ENCODE data around the gene FAM200B. TPM values are rescaled to one million over a fixed set of nuclear protein-coding genes. Genes with fewer than 3 reads are reported as not detected.

Gene FAM200B
- total RNA-seq, 1 donor from 2014 or later: 12.1 TPM

DNA sequence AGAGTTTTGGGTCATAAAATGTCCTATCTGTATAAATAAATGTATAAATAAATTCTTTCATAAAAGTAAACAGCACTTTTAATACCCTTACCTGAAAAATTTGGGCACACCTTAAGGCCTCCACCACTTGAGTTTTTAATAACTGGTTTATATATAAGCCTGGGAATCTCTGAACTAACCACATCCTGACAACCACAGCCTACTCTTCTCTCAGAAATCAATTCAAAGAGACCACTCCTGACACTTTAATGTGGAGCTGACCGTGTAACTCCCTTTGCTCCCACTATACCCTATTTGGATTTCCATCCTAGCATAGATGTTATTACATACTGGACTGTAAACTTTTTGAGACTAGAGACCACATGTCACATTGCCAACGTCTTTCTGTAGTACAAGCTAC is 30.0 kb upstream of the FAM200B start:
- FAIRE-seq: no peak
- H3K4me3 ChIP-seq (ENCODE audit: low read depth, low read length): no peak overlapping the region

DNA sequence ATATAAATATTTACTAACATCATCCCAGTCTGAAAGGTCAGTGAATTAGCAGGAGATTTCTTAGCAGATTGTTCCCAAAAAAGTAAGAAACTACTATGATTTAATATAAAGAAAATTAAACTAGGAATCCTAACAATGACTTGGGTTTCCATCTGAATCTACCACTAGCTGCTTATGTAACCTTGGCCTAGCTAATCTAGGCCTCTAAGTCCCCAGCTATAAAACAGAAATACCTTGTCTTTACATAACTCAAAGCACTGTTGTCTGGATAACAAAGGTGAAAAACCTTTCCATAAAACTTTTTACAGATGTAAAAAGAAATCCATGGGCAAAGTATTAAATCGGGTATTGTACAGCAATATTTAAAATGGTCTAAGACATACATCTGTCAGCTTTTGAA is 29.4 kb upstream of the FAM200B start:
- DNase-seq (ENCODE audit: low read depth) (no peak), FAIRE-seq (no peak)
- Histone ChIP-seq H3K27me3 (ENCODE audit: control insufficient read depth, insufficient read depth, low read length) (no peaks in the 10 kb centered on the region), H3K4me3 (ENCODE audit: low read depth, low read length) (no peak overlapping the region), H3K36me3 (ENCODE audit: control insufficient read depth, insufficient read depth, low read length) (peaks cover 2% of the 10 kb centered on the region)
- TF ChIP-seq, protein P1, sequence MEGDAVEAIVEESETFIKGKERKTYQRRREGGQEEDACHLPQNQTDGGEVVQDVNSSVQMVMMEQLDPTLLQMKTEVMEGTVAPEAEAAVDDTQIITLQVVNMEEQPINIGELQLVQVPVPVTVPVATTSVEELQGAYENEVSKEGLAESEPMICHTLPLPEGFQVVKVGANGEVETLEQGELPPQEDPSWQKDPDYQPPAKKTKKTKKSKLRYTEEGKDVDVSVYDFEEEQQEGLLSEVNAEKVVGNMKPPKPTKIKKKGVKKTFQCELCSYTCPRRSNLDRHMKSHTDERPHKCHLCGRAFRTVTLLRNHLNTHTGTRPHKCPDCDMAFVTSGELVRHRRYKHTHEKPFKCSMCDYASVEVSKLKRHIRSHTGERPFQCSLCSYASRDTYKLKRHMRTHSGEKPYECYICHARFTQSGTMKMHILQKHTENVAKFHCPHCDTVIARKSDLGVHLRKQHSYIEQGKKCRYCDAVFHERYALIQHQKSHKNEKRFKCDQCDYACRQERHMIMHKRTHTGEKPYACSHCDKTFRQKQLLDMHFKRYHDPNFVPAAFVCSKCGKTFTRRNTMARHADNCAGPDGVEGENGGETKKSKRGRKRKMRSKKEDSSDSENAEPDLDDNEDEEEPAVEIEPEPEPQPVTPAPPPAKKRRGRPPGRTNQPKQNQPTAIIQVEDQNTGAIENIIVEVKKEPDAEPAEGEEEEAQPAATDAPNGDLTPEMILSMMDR (IDR thresholded peaks at IDR 0.05; ENCODE audit: insufficient read depth, low read length, severe bottlenecking): no peak

More for the DNA sequence above, 30.0 kb upstream of the FAM200B start:
- no peaks in the 10 kb centered on the region for H3K27me3 ChIP-seq (ENCODE audit: control insufficient read depth, insufficient read depth, low read length)
- DNase-seq (ENCODE audit: low read depth): no peak
- TF ChIP-seq, protein P1 (IDR thresholded peaks at IDR 0.05; ENCODE audit: insufficient read depth, low read length, severe bottlenecking): no peak
- H3K36me3 ChIP-seq (ENCODE audit: control insufficient read depth, insufficient read depth, low read length): peaks cover 2% of the 10 kb centered on the region

DNA sequence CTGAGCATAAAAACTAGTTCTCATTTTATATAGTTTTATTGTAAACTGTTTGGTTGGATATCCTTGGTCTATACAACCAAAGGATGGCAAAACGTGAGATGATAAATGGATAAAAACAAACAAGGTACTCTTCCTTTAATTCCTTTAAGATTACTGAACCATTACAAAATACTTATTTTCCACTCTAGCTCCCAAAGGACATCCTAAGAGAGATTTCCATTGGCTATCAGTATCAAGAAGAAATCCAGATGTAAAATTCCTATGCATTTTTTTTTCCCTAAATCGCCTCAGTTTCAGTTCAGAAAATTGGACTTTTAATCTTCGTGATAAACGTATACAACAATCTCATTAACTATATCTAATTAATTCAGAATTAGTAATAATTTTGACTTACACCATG is 28.8 kb upstream of the FAM200B start:
- TF ChIP-seq, protein P1 (IDR thresholded peaks at IDR 0.05; ENCODE audit: insufficient read depth, low read length, severe bottlenecking): no peak
- H3K27me3 ChIP-seq (ENCODE audit: control insufficient read depth, insufficient read depth, low read length): no peaks in the 10 kb centered on the region
- DNase-seq (ENCODE audit: low read depth) (no peak), FAIRE-seq (no peak)
- H3K4me3 ChIP-seq (ENCODE audit: low read depth, low read length): no peak overlapping the region
- no peaks in the 10 kb centered on the region for H3K36me3 ChIP-seq (ENCODE audit: control insufficient read depth, insufficient read depth, low read length)

DNA sequence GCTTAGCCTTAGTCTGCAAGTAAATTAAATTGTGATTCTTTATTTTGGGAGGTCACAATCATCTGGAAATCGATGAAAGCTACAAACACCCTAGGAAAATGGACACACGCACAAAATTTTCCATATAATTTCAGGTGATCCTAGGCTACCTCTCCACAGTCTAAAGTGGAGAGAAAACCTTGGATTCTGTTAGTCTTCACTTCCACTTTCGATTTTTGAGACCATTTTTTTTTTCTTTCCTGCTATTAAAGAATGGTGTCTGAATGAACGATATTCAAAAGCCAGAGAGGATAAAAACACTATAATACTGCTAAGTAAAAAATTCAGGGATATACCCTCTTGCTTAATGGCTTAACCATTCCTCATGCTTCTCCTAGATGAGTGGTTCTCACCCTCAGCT is 28.2 kb upstream of the FAM200B start:
- peak overlapping the region; percentile 69 for H3K4me3 ChIP-seq (ENCODE audit: low read depth, low read length)
- DNase-seq (ENCODE audit: low read depth) (no peak), FAIRE-seq (no peak)
- H3K27me3 ChIP-seq (ENCODE audit: control insufficient read depth, insufficient read depth, low read length): no peaks in the 10 kb centered on the region
- TF ChIP-seq, protein P1 (IDR thresholded peaks at IDR 0.05; ENCODE audit: insufficient read depth, low read length, severe bottlenecking): no peak
- H3K36me3 ChIP-seq (ENCODE audit: control insufficient read depth, insufficient read depth, low read length): no peaks in the 10 kb centered on the region

DNA sequence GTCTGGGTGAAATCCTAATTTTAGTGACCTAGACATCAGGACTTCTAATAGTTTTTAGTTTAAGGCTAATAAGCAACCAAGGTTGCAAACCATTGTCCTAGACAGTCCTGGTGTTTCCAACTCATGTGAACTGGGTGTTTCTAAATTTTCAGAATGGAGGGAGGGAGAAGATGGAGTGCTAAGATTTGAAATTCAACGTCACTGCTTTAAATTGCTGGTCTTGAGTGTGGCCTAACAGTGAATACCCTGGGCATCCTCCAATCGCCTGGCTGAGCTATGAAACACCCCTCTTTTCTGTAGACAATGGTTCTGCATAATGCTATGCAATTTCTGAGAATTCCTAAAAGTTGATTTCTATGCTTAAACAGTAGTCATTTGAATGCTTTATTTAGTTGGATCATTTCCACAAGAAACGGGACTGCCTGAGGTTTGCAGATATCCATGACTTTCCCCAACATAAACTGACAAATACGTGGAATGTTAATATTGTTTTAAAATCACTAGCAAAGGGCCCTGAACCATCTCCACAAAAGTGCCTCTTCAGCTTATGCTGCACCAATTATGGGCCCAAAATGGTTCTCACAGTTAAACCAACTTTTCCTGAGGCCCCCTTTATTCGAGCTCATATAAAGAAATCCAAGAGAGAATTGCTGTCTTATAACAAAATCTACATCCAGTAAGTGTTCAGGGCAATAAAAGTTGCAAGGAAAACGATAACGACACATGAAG is 27.6 kb upstream of the FAM200B start:
- H3K36me3 ChIP-seq (ENCODE audit: control insufficient read depth, insufficient read depth, low read length): no peaks in the 10 kb centered on the region
- peak overlapping the region; percentile 69 for H3K4me3 ChIP-seq (ENCODE audit: low read depth, low read length)
- no peak for FAIRE-seq
- TF ChIP-seq, protein P1 (IDR thresholded peaks at IDR 0.05; ENCODE audit: insufficient read depth, low read length, severe bottlenecking): no peak
- H3K27me3 ChIP-seq (ENCODE audit: control insufficient read depth, insufficient read depth, low read length): no peaks in the 10 kb centered on the region
- no peak for DNase-seq (ENCODE audit: low read depth)
